GM18870 (cell line): ENCODE measurements around the gene TTYH1.

Source experiments
- ATAC-seq: cut with Tn5 transposase; IDR thresholded peaks from one replicate; pipeline ENCODE4 v1.9.1; 2021; ENCODE audit warnings: moderate library complexity; ENCODE audit not compliant: unreplicated experiment

TTYH1 gene

DNA sequence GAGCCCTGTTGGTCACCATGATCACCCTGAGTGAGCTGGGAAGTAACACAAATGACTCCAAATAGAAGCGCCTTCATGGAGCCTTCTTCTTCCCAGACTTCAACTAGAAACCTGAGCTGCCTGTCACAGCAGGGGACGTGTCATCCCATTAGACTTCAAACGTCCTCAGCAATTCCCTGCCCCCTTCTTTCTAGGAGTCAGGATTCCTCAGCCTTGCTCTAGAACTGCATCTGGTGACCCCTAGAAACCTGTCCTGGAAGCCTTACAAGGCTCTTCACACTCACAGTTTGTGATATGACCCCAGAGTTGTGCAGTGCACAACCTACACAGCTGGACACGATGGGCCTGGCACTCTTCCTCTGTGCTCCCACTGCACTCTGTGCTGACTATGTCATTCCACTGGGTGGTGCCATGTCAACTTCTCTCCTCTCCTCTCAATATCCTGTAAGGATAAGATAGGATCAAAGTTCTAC is 23.6 kb upstream of the TTYH1 start:
- no peak for ATAC-seq

DNA sequence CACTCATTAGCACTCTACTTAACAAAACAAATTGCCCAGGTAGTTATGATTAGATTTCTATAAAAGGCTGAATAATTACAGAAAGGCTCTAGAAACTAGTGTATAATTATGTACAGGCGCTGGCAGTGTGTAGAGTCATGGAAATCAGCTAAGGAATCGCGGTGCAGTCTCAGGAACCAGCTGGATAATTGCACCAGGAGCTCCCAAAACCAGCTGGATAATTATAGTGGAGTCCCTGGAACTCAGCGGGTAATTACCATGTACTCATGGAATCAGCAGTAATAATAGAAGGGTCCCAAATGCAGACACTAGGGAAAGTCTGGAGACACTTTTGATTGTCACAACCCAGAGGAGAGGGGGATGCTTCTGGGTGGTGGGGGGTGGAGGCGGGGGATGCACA is 23.2 kb upstream of the TTYH1 start:
- ATAC-seq: no peak

DNA sequence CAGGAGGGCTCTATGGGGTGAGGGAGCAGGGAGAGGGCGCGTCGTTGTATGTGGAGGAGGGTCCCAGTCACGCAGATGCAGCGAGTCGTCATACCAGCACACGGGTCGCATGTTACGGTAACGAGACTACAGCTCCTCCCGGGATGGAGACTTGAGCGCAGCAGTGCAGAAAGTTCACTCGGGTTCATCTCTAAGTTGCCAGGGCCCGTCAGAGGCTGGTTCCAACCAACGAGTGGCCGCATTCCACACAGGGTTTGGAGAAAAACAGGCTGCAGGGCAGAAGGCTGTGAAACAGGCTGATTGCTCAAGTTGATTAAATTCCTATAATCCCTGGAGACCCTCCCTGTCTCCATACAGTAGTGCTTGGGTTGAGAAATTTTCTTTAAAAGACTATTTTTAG is 21.9 kb upstream of the TTYH1 start:
- ATAC-seq: no peak

DNA sequence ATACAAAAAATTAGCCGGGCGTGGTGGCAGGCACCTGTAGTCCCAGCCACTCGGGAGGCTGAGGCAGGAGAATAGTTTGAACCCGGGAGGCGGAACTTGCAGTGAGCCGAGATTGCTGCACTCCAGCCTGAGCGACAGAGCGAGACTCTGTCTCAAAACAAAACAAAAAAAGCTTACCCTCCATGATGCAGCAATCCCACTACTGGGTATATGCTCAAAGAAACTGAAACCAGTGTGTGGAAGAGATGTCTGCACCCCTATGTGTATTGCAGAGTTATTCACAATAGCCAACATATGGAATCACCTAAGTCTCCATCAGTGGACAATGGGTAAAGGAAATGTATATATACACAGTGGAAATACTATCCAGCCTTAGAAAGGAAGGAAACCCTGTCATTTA is 19.6 kb upstream of the TTYH1 start:
- ATAC-seq: no peak

DNA sequence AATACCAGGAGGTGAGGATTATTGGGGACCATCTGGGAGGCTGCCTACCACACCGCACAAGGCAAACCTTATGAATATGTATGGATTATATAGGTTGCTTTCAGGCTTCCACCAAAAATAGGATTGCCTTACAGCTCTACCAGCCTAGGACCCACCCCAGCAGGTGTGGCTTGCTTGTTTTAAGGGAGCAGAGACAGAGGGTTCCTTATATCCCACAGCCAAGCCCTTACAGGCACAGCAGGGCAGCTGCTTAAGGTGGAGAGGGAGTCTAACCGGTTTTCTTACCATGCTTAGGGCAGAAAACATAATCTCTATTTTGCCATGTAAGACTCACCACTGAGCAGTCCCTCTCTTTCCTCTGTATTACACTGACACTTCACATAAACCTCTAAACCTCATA is 16.1 kb upstream of the TTYH1 start:
- ATAC-seq: no peak

DNA sequence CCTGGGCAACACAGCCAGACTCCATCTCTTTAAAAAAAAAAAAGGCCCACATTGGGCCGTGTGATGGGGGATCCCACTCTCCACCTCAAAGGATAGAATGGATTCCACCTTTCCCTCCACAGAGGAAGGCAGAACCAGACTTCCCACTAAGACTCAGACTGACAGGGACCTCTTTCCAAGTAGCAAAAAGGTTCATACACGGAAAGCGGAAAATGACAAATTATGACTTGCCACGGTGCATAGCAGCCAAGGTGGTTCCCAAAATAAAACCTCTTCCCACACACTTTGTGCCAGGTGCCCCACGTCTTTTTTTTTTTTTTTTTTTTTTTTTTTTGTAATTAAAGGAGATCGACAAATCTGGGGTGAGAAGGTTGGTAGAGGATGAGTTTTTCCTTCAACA is 14.4 kb upstream of the TTYH1 start:
- no peak for ATAC-seq

DNA sequence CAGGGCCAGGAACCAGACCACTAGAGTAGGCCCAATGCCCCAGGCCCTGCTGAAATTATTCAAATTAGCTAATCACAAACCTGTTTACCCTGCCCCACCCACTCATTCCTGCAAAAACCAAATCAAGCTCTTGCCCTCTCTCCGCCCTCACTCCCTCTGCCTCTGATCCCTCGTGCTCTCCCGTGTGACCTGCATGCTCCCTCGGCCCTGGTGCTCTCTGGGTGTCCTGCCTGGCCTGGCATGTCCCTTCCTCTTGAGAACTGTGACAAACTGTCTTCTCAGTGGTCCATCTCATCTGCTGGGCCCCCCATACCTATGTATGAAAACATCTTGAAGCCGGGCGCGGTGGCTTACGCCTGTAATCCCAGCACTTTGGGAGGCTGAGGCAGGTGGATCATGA is 12.2 kb upstream of the TTYH1 start:
- ATAC-seq: no peak

DNA sequence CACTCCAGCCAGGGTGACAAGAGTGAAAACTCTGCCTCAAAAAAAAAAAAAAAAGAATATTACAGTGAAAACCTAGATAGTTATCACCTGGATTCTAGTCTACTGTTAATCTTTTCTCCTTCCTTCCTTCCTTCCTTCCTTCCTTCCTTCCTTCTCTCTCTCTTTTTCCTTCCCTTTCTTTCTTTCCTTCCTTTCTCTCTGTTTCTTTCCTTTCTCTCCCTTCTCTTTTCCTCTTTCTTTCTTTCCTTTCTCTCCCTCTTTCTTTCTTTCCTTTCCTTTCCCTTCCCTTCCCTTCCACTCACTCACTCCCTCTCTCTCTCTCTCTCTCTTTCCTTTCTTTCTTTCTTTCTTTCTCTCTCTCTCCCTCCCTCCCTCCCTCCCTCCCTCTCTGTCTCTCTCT is 9.6 kb upstream of the TTYH1 start:
- no peak for ATAC-seq

DNA sequence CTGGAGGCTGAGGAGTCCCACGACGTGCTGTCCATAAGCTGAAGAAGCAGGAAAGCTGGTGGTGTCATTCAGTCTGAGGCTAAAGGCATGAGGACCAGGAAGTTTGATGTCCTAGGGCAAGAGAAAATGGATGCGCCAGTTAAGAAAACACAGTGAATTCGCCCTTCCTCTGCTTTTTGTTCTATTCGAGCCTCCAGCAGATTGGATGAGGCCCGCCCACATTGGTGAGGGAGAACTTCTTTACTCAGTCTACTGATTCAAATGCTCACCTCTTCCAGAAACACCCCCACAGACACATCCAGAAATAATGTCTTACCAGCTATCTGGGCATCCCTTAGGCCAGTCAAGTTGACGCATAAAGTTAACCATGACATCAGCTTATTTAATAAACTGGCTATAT is 7.5 kb upstream of the TTYH1 start:
- no peak for ATAC-seq

DNA sequence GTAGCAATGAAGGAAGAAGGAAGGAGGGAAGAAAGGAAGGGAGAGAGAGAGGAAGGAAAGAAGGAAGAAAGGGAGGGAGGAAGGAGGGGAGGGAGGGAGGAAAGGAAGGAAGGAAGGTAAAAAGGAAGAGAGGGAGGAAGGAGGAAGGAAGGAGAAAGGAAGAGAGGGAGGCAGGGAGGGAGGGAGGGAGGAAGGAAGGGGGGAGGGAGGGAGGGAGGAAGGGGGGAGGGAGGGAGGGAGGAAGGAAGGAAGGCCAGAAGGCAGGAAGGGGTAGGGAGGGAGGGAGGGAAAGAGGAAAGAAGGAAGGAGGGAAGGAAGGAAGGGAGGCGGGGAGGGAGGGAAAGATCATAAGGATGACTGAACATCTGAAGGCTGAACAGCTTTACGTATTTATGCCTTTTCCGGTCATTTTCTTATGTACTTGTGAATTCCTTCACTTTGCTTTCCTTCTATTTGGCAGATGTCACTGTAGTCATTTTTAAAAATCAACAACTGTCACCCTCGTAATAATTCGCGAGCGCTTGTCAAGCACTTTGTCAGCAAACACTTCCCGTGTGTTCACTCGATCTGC is 6.7 kb upstream of the TTYH1 start:
- ATAC-seq: no peak

DNA sequence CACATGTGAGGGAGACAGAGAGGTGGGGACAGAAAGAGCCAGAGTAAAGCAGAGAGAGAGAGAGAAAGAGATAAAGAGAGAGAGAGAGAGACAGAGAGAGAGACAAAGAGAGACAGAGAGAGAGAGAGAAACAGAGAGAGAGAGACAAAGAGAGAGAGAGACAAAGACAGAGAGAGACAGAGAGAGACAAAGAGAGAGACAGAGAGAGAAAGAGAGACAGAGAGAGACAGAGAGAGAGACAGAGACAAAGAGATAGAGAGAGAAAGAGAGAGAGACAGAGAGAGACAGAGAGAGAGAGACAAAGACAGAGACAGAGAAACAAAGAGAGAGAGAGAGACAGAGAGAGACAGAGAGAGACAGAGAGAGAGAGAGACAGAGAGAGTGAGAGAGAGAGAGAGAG is 4.2 kb upstream of the TTYH1 start:
- no peak for ATAC-seq

DNA sequence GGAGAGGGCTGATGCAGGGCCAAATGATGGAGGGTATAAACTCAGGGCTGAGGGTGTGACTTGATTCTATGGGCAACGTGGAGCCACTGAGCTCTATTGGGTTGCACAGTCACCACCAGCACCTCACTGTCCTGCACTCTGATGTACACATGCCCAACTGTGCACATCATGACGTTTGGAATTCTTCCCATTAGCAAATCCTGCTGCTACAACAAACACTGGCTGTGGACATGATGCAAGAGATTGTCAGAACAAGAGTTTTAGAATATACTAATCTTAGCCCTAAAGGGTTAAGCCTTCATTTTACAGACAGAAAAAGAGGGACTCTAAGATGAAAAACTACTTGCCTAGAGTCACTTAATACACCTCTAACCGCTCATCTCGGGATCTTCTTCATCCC is 2.4 kb upstream of the TTYH1 start:
- ATAC-seq: no peak

DNA sequence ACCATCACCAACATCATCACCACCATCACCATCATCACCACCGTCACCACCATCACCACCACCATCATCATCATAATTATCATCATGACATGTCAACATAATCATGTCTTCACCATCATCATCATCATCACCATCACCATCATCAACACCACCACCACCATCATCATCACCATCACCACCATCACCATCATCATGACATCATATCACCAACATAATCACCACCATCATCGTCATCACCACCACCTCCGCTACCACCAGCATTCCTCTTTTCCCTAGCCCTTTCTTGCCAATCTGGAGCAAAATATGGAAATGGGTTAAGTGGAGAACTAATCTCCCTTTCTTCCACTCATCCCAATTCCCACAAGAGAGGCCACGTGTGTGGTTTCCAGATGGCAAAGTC is 1.1 kb upstream of the TTYH1 start:
- no peak for ATAC-seq

DNA sequence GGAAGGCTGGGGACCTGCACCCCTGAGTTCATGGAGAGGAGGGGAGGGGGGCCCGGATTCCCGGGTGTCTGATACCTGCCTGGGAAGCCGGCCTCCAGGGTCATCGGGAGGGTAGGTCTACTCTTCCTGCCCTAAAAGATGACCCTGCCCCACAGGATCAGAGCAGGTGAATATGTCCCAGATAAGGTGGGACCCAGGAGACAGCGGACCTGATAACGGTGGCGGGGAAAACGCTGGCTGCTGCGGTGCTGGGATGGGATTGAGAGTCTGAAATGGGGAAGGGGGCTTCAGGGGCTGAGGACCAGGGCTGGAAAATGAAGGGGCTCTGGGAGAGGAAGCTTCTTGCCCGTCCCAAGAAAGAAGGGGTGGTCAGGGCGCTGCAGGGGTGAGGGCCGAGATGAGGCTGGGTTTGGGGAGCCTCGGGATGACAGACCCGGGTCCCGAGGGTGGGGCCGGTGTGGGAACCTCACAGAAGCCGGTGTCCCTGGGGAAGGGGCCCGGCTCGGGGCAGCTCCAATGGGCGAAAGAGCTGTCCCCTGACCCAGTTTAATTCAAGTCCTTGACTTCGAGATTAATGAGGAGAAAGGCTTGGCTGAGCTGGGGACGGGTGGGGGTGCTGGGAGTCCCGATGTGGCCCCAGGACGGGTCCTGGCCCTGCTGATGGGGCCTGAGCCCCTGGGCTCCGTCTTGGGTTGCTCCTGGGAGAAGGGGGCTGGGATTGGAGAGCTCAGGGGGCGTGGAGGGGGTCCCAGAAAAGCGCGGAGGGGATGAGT is 823 bp downstream of the TTYH1 start:
- no peak for ATAC-seq

DNA sequence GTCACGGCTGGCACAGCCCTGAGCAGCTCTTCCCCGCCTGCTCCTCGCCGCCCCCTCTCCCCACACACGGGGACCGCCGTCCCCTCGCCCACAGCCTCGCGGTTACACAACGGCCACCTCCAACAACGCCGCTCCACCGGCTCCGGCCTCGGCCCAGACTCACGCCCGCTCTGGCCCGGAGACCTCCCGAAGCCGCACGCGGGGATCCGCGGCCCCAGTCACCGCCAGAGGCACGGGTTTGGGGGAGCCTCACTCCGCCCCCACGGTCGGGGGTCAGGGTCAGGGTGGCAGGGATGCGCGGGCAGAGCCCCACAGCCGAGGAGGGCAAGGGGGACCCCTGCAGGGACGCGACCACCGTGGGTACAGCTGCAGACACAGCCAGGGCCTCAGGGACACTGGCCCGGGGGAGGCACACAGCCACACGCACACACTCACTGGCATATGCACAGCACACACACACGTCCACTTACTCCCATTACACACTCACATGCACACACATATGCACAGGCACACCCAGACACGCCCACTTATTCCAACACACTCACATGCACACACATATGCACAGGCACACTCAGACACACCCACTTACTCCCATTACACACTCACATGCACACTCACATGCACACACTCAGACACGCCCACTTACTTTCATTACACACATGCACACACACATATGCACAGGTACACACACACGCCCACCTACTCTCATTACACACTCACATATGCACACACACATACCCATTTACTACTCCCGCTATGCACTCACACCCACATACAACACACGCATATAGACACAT is 1.6 kb downstream of the TTYH1 start:
- ATAC-seq: no peak

DNA sequence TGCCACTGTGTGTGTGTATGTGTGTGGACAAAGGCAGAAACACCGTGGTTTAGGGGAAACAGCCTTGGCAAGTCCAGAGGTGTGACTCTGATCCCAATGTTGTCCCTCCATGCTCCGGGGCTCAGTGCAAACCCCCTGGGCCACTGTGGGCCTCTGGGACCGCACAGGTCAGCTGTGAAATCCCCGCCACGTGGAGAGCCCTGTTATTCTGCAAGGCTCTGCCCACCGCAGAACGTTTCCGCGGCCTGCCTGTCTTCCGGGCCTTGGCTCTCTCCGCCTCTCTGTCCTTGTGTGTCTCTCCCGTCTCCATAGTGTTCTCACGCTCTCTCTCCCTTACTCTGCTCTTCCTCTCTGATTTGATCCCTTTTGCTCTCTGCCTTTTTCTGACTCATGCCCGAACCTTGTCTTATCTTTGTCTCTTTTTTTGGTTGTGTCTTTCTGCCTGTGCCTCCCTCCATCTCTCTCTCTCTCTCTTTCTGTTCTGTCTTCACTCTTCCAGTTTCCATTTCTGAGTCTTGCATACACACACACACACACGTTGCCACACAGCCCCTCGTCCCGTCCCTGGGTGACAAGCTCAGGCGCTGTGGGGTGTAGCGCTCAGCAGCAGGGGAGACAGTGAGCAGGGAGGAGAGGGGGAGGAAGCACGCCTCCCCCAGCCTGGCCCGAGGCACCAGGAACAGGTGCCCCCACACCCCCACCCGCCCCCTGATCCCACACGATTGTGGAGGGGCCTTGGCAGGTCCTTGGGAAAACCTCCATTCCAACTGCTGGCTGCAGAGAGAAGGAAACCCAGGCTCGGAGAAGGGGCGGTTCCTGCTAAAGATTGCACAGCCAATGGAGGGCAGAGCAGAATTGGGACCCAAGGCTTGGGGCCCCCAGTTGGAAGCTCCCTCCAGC is 3.0 kb downstream of the TTYH1 start:
- ATAC-seq: no peak

DNA sequence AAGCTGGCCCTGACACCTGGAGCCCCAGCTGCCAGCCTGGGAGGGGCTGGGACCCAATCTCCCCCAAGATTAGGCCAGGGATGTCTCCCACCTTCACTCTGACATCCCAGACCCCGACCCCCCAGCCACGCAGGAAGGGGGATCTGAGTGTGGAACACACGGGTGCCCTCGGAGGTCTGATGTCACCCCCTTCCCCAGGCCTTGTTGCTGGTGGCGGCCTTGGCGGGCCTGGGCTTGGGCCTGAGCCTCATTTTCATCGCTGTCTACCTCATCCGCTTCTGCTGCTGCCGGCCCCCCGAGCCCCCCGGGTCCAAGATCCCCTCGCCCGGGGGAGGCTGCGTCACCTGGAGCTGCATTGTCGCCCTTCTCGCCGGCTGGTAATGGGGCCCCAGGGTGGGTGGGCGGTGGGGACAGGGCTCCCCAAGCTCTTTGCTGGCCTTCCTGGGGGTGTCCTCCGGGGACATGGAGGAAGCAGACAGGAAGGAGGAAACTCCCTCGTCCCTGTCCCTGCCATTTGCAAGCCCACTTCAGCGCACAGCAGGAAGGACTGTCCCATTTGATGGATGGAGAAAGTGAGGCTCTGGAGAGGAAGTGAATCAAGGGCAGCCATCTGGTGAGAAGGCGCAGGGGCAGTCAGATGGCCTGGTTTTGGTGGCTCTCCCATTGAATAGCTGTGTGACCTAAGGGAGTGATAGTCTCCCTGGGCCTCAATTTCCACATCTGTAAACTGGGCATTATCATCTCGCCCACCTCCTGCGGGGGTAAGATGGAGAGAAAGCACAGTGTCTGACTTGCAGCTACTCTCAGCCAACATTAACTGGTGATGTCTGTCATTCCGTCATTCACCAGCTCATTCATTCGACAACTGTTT is 3.9 kb downstream of the TTYH1 start:
- no peak for ATAC-seq

DNA sequence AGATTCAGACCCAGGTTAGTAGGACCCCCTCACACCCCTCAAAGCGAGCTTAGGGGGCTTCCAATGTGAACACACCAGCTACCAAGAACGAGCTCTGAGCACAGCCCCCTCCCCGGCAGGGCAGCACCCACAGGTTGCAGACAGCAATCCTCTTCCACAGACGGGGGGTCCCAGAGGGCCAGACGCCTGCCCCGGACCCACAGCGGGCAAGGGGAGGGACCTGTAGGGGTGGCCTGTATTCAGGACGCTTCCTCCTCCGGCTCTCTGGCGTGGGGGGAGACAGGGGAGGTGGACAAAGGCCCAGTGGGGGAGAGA is 4.8 kb downstream of the TTYH1 start:
- ATAC-seq: no peak

DNA sequence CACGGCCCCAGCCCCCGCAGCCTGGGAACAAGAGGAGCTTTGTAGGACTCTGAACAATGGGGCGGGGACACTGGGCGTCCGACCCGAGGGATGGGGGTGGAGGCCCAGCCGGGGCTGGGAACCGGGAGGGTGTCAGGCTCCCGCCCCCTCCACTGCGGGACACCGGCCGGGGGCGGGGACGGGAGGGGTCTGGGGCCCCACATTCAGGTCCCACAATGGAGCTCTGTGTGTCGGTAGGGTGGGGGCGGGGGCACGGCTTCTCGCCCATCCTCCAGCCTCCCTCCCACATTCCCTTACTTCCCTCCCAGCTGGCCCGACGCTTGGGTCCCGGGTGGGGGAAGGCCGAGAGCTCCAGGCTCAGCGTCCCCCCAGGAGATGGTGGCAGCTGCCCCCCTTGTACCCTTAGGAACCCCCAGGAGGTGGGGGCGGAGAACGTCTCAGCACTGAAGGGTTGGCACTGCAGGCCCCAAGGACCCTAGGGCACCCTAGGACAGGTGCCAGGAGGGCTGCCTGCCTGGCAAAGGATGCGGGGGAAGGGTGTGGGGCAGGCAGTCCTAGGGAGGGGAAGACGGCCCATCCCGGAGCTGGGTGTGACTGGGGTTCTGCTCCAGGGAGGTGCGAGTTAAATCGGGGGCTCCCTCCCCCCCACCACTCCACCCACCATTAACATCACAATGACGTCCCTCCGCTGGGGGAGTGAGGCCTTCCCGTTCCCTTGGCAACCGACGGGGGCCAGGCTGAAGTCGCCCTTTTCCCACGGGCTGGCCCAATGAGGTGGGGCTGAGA is 5.3 kb downstream of the TTYH1 start:
- no peak for ATAC-seq

DNA sequence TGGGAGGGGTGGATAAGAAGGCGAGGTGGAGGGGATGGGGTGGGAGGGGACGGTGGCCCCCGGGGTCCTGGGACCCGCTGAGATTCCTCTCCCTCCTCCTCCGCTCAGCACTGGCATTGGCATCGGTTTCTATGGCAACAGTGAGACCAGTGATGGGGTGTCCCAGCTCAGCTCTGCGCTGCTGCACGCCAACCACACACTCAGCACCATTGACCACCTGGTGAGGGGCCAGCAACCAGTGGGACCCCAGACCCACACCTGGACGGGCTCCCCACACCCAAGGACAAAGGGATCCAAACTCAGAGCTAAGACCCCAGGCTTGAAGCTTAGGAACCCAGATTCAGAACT is 5.9 kb downstream of the TTYH1 start:
- no peak for ATAC-seq
